GM18511 (cell line): ENCODE data around the gene TAS2R31.

Experiments
- ATAC-seq: cut with Tn5 transposase; IDR thresholded peaks from one replicate; pipeline ENCODE4 v1.9.1; 2021; ENCODE audit warnings: mild to moderate bottlenecking, moderate library complexity; ENCODE audit not compliant: unreplicated experiment

TAS2R31 gene

GRCh38 chr12:11014234-11014633 lies 17.0 kb downstream of the TAS2R31 start:
- no peak for ATAC-seq

- ATAC-seq = no peak
Measured at GRCh38 chr12:11007608-11008007, 23.6 kb downstream of the TAS2R31 start.

DNA sequence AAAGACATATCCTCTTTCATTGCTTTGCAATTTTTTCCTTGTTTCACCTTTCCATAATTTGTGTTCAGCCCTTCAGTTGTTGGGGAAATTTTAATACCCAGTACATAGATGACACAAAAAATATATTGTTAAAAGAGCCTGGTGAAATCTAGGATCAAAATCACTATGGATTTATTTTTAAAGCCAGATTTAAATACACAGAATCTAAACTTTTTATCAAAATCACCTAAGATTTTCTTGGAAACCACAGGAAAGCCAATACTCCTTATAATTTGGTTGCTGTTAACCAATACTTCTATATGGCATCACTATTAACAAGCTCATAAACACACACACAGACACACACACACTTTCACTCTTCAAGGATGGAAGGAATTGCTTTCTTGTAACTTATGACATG lies 33.0 kb downstream of the TAS2R31 start, which contains the start of gene TAS2R20:
TSS of gene TAS2R20 (minus strand) at position 101 of the 400 bp plus-strand sequence. CDS start 429 bp downstream, outside the sequence.
- no peak for ATAC-seq

- no peak for ATAC-seq
Measured at GRCh38 chr12:10994307-10994706, 36.9 kb downstream of the TAS2R31 start.

- ATAC-seq = no peak
Measured at GRCh38 chr12:10989107-10989506, 42.1 kb downstream of the TAS2R31 start.

- no peak for ATAC-seq
Measured at GRCh38 chr12:10986812-10987211, 44.4 kb downstream of the TAS2R31 start, which contains the start of gene TAS2R50. Gene TAS2R50, minus strand, starts transcription at chr12:10986912. Its CDS starts 52 bp downstream, at chr12:10986860.

- no peak for ATAC-seq
Measured at GRCh38 chr12:10982244-10982643, 49.0 kb downstream of the TAS2R31 start.
